SK-N-SH (cell line): ENCODE measurements around the gene TTC28. TPM values are rescaled to one million over a fixed set of nuclear protein-coding genes. Genes with fewer than 3 reads are reported as not detected.

Experiments
- CTCF ChIA-PET: fragments of 300-600, 350-600 bp; formaldehyde crosslinking; extraction: SDS; loops from one replicate; lab custom pipeline; 2021; lab: Yijun Ruan, JAX
- POLR2A ChIA-PET: fragments of 350-600 bp; sonication (Branson Sonifier 250); formaldehyde crosslinking; extraction: SDS; loops from one replicate; lab custom pipeline; 2020; ENCODE audit warnings: antibody characterized with exemption, inconsistent platforms; lab: Yijun Ruan, JAX
- DNase-seq: peaks from one replicate; pipeline ENCODE4 v3.0.0; 2012
- H2AFZ ChIP-seq: fragments of 200-600 bp; sonication (generic); 2 replicates; pipeline ENCODE4 v1.8.1; 2016; ENCODE audit warnings: antibody characterized with exemption, mild to moderate bottlenecking, low read depth
- H3F3A ChIP-seq: fragments of 200-600 bp; sonication (generic); replicated peaks from 2 replicates; pipeline ENCODE3; 2016; ENCODE audit warnings: antibody characterized with exemption, mild to moderate bottlenecking; ENCODE audit not compliant: insufficient read depth
- H3K27ac ChIP-seq, 2 experiments: fragments of 200-500 bp in 1 of 2; fragments of 200-600 bp in 1 of 2; sonication (Bioruptor generic) in 1 of 2; sonication (generic), shearing (Covaris generic) in 1 of 2; 2 replicates each; pipeline versions ENCODE4 v1.5.1 to v1.6.1; 2014 to 2016; ENCODE audit warnings: low read depth in 2 of 2, inconsistent platforms in 1 of 2, low read length in 1 of 2, mild to moderate bottlenecking in 1 of 2, mixed read lengths in 1 of 2
- H3K27me3 ChIP-seq: fragments of 200-600 bp; sonication (generic), shearing (Covaris generic); 2 replicates; pipeline ENCODE4 v1.6.1; 2016; ENCODE audit warnings: mixed run types; ENCODE audit not compliant: insufficient read depth
- H3K36me3 ChIP-seq, 2 experiments: fragments of 200-500 bp in 1 of 2; fragments of 200-600 bp in 1 of 2; sonication (Bioruptor generic) in 1 of 2; sonication (generic) in 1 of 2; replicated peaks in 1 of 2; 2 replicates each; pipeline versions ENCODE3 to v1.5.1; 2014 to 2016; ENCODE audit warnings: low read length in 1 of 2, mild to moderate bottlenecking in 1 of 2; ENCODE audit not compliant: insufficient read depth in 2 of 2, control insufficient read depth in 1 of 2
- H3K4me1 ChIP-seq, 2 experiments: fragments of 200-500 bp in 1 of 2; fragments of 200-600 bp in 1 of 2; sonication (Bioruptor generic) in 1 of 2; sonication (generic), shearing (Covaris generic) in 1 of 2; 2 replicates each; pipeline versions ENCODE4 v1.5.1 to v1.6.1; 2014 to 2016; ENCODE audit warnings: low read depth in 1 of 2, low read length in 1 of 2, mixed run types in 1 of 2; ENCODE audit not compliant: insufficient read depth in 2 of 2, control insufficient read depth in 1 of 2
- H3K4me2 ChIP-seq: fragments of 200-600 bp; sonication (generic), shearing (Covaris generic); 2 replicates; pipeline ENCODE4 v1.6.1; 2017; ENCODE audit warnings: mixed run types
- H3K4me3 ChIP-seq, 2 experiments: fragments of 200-500 bp in 1 of 2; fragments of 200-600 bp in 1 of 2; sonication (Bioruptor generic) in 1 of 2; sonication (generic), shearing (Covaris generic) in 1 of 2; 2 replicates each; pipeline versions ENCODE4 v1.5.1 to v1.8.1; 2014 to 2016; ENCODE audit warnings: low read depth in 2 of 2, inconsistent platforms in 1 of 2, low read length in 1 of 2, mild to moderate bottlenecking in 1 of 2, mixed read lengths in 1 of 2, moderate library complexity in 1 of 2
- H3K79me2 ChIP-seq: fragments of 200-600 bp; sonication (generic); 2 replicates; pipeline ENCODE4 v1.8.1; 2017; ENCODE audit warnings: mild to moderate bottlenecking; ENCODE audit not compliant: insufficient read depth
- H3K9ac ChIP-seq: fragments of 200-600 bp; sonication (generic); 2 replicates; pipeline ENCODE4 v1.6.1; 2017; ENCODE audit warnings: mixed run types
- H3K9me2 ChIP-seq: fragments of 200-600 bp; sonication (generic); 2 replicates; pipeline ENCODE4 v1.6.1; 2017; ENCODE audit warnings: mixed run types
- H3K9me3 ChIP-seq: fragments of 200-600 bp; sonication (generic); 2 replicates; pipeline ENCODE4 v1.6.1; 2017; ENCODE audit warnings: mixed run types, mild to moderate bottlenecking, moderate library complexity
- H4K20me1 ChIP-seq: fragments of 200-600 bp; sonication (generic); 2 replicates; pipeline ENCODE4 v1.6.1; 2017; ENCODE audit warnings: mild to moderate bottlenecking, mixed run types; ENCODE audit not compliant: insufficient read depth
- CHD2 ChIP-seq: fragments of 150-350 bp; IDR thresholded peaks from 2 replicates; pipeline ENCODE4 v1.6.1; 2018; ENCODE audit warnings: low read length; ENCODE audit not compliant: partially characterized antibody
- CTCF ChIP-seq: fragments of 200-600 bp; sonication (generic); IDR thresholded peaks from 2 replicates; pipeline ENCODE4 v1.6.1; 2017; ENCODE audit warnings: antibody characterized with exemption, mild to moderate bottlenecking, moderate library complexity
- ELF1 ChIP-seq: IDR thresholded peaks from 2 replicates; pipeline ENCODE4 v1.4.0; 2012
- EP300 ChIP-seq, 2 experiments: IDR thresholded peaks; 2 replicates each; pipeline versions ENCODE4 v1.4.0 to v1.6.1; 2012; ENCODE audit warnings: borderline replicate concordance in 1 of 2, low read depth in 1 of 2, low read length in 1 of 2
- FOXJ3 ChIP-seq: sonication (generic); formaldehyde crosslinking; IDR thresholded peaks from 2 replicates; pipeline ENCODE4 v1.5.1; 2020; ENCODE audit warnings: mild to moderate bottlenecking, missing genetic modification reagents
- FOXM1 ChIP-seq: IDR thresholded peaks from 2 replicates; pipeline ENCODE4 v1.4.0; 2012; ENCODE audit warnings: low read depth, mild to moderate bottlenecking
- GABPA ChIP-seq: IDR thresholded peaks from 2 replicates; pipeline ENCODE4 v1.4.0; 2012; ENCODE audit warnings: low read depth, mild to moderate bottlenecking
- GATA2 ChIP-seq: sonication (generic); formaldehyde crosslinking; IDR thresholded peaks from 2 replicates; pipeline ENCODE4 v1.5.0; 2020; ENCODE audit warnings: mild to moderate bottlenecking, missing genetic modification reagents
- IRF3 ChIP-seq: fragments of 150-350 bp; IDR thresholded peaks from 2 replicates; pipeline ENCODE4 v1.6.1; 2016; ENCODE audit warnings: mild to moderate bottlenecking, low read depth, low read length
- JUND ChIP-seq: IDR thresholded peaks from 2 replicates; pipeline ENCODE4 v1.4.0; 2012
- MXI1 ChIP-seq: IDR thresholded peaks from 2 replicates; pipeline ENCODE4 v1.6.1; 2012; ENCODE audit warnings: mild to moderate bottlenecking, low read depth, low read length, improper control_type of control experiment
- NFIC ChIP-seq: IDR thresholded peaks from 2 replicates; pipeline ENCODE4 v1.4.0; 2012; ENCODE audit warnings: borderline replicate concordance
- PBX3 ChIP-seq: IDR thresholded peaks from 2 replicates; pipeline ENCODE4; 2012
- RAD21 ChIP-seq: IDR thresholded peaks from 2 replicates; pipeline ENCODE4 v1.6.1; 2012; ENCODE audit warnings: mild to moderate bottlenecking, low read length
- RFX5 ChIP-seq: IDR thresholded peaks from 2 replicates; pipeline ENCODE4 v1.6.1; 2012; ENCODE audit warnings: mild to moderate bottlenecking, improper control_type of control experiment, low read length
- SMC3 ChIP-seq: IDR thresholded peaks from 2 replicates; pipeline ENCODE4 v1.6.1; 2012; ENCODE audit warnings: low read depth, low read length, improper control_type of control experiment
- TAF1 ChIP-seq: IDR thresholded peaks from 2 replicates; pipeline ENCODE4 v1.6.1; 2012; ENCODE audit warnings: low read depth, mild to moderate bottlenecking, low read length, moderate library complexity, borderline replicate concordance
- TCF12 ChIP-seq: IDR thresholded peaks from 2 replicates; pipeline ENCODE4 v1.4.0; 2012
- USF1 ChIP-seq: IDR thresholded peaks from 2 replicates; pipeline ENCODE4 v1.4.0; 2012; ENCODE audit warnings: low read depth, borderline replicate concordance
- USF2 ChIP-seq: fragments of 150-350 bp; IDR thresholded peaks from 2 replicates; pipeline ENCODE4 v1.6.1; 2017; ENCODE audit warnings: antibody characterized with exemption, low read length, low read depth, borderline replicate concordance
- WGBS: methylation state at CpG from one replicate; pipeline ENCODE4 v1.1.6; 2017; ENCODE audit warnings: low lambda C conversion rate; 5-methylcytosine and 5-hydroxymethylcytosine counted together
- polyA plus RNA-seq, 3 experiments: library from polyadenylated mRNA; depleted of rRNA; stranded (reverse); fragments of >200 nt; gene quantifications; 2 replicates each; pipeline ENCODE4 v1.2.3, GENCODE V29; 2012

TTC28 gene
- polyA plus RNA-seq, 1 of the 3 experiments (the other 2 are of a cell fraction): 5.9 TPM

DNA sequence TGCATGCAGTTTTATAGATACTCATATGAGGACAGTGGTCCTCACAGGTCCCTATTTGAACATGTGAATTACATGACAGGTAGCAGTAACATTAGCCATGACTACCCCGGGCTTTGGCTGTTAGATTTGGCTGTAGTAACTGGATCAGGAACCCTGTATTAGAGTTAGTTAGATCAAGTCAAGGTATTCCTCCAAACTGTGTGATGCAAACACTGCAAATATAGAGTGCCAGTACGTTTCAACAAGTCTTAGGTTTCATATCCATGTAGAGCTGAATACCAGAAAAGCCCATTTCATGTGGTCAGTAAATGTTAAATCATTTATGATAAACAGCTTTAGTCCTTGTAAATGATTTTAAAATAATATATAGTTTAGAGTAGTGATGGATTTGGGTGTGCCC lies 731.1 kb downstream of the TTC28 start:
- no peak for DNase-seq
- Histone ChIP-seq H2AFZ (no peak overlapping the region), H3K4me1 (peaks cover 0 to 12% of the 10 kb centered on the region in 2 experiments; a peak in 1 of 4 replicates), H3K27me3 (no peaks in the 10 kb centered on the region), H3K4me3 (no peak overlapping the region), H3F3A (no peaks in the 10 kb centered on the region), H3K79me2 (no peaks in the 10 kb centered on the region), H3K36me3 (no peaks in the 10 kb centered on the region), H4K20me1 (no peaks in the 10 kb centered on the region), H3K9me3 (no peaks in the 10 kb centered on the region), H3K9ac (no peak overlapping the region), H3K4me2 (no peak overlapping the region), H3K27ac (no peak overlapping the region), H3K9me2 (no peaks in the 10 kb centered on the region)
- ChIA-PET POLR2A (no interaction called here), CTCF (interaction anchor here (1.4 to 2.0 kb wide), 2 partner anchors 14 to 62 kb away, joined by 3 to 8 read pairs; no protein-coding TSS in a partner anchor)
- no peak for TF ChIP-seq NFIC
- no peak for TF ChIP-seq ELF1
- no peak for TF ChIP-seq CTCF
- no peak for TF ChIP-seq EP300 (IDR thresholded peaks at IDR 0.05; ENCODE audit: borderline replicate concordance in 1 of 2, low read depth in 1 of 2, low read length in 1 of 2)
- TF ChIP-seq TAF1: no peak
- no peak for TF ChIP-seq MXI1
- no peak for TF ChIP-seq JUND
- no peak for TF ChIP-seq SMC3
- TF ChIP-seq USF2: no peak
- TF ChIP-seq GATA2 (CRISPR knock-in tag): no peak
- TF ChIP-seq CHD2: no peak
- no peak for TF ChIP-seq RAD21
- TF ChIP-seq RFX5: no peak
- TF ChIP-seq PBX3: no peak
- no peak for TF ChIP-seq FOXM1
- 86% methylated on average over 2 of the region's 2 CpGs for WGBS

- ChIA-PET CTCF (interaction anchor here (1.6 to 2.0 kb wide), 2 partner anchors 12 to 61 kb away, joined by 4 to 8 read pairs; no protein-coding TSS in a partner anchor), POLR2A (no interaction called here)
- WGBS: 93% methylated on average over 4 of the region's 4 CpGs
- no peak overlapping the region for H3K4me2 ChIP-seq
- no peak overlapping the region for H2AFZ ChIP-seq
- no peaks in the 10 kb centered on the region for H3K9me3 ChIP-seq
- H3K79me2 ChIP-seq: no peaks in the 10 kb centered on the region
- no peak for DNase-seq
- H3K9me2 ChIP-seq: no peaks in the 10 kb centered on the region
- H3K9ac ChIP-seq: no peak overlapping the region
- H3K4me1 ChIP-seq: peaks cover 0 to 8% of the 10 kb centered on the region in 2 experiments; a peak in 1 of 4 replicates
- no peak overlapping the region for H3K27ac ChIP-seq
- no peaks in the 10 kb centered on the region for H3F3A ChIP-seq
- no peak overlapping the region for H3K4me3 ChIP-seq
- H3K36me3 ChIP-seq: no peaks in the 10 kb centered on the region
- H4K20me1 ChIP-seq: no peaks in the 10 kb centered on the region
- H3K27me3 ChIP-seq: no peaks in the 10 kb centered on the region
- TF ChIP-seq TCF12 (no peak), USF1 (no peak), CTCF (no peak), FOXJ3 (CRISPR knock-in tag) (no peak), IRF3 (no peak), USF2 (no peak), RAD21 (no peak), GABPA (no peak)
Measured at GRCh38 chr22:27947448-27947847, 732.2 kb downstream of the TTC28 start.
